GM21825 (cell line): ENCODE data around the gene LCE2C.
"Not testable (repeated sequence)": the region's sequence is repeated elsewhere in the genome, so short reads cannot be mapped to it uniquely, and the experiment has no call there.

Experiments used
- ATAC-seq: cut with Tn5 transposase; IDR thresholded peaks from one replicate; pipeline ENCODE4 v1.9.1; 2021; ENCODE audit warnings: mild to moderate bottlenecking, moderate library complexity; ENCODE audit not compliant: unreplicated experiment

Gene LCE2C

GRCh38 chr1:152674983-152675382 is at the start of gene LCE2C:
TSS of gene LCE2C (plus strand) at chr1:152675279. CDS start at chr1:152676016, 737 bp downstream.
- ATAC-seq: not testable (repeated sequence)

GRCh38 chr1:152626744-152627143 is 48.3 kb upstream of the LCE2C start:
- no peak for ATAC-seq

- no peak for ATAC-seq
Observed at GRCh38 chr1:152630596-152630995, 44.5 kb upstream of the LCE2C start.

- no peak for ATAC-seq
Observed at GRCh38 chr1:152640351-152640750, 34.7 kb upstream of the LCE2C start.

GRCh38 chr1:152643945-152644344 is 31.1 kb upstream of the LCE2C start:
- ATAC-seq: no peak

- no peak for ATAC-seq
Observed at GRCh38 chr1:152645146-152645545, 29.9 kb upstream of the LCE2C start.

GRCh38 chr1:152646656-152647055 is 28.4 kb upstream of the LCE2C start:
- no peak for ATAC-seq

- ATAC-seq: no peak
Observed at GRCh38 chr1:152654110-152654509, 21.0 kb upstream of the LCE2C start.

- no peak for ATAC-seq
Observed at GRCh38 chr1:152656459-152656858, 18.6 kb upstream of the LCE2C start.

GRCh38 chr1:152657677-152658076 is 17.4 kb upstream of the LCE2C start:
- no peak for ATAC-seq

- ATAC-seq: no peak
Observed at GRCh38 chr1:152658649-152659048, 16.4 kb upstream of the LCE2C start.

- no peak for ATAC-seq
Observed at GRCh38 chr1:152663098-152663497, 12.0 kb upstream of the LCE2C start, which contains the start of gene LCE2D. TSS of gene LCE2D (plus strand) at chr1:152663380. CDS start at chr1:152664106, 726 bp downstream.

GRCh38 chr1:152666171-152666570 is 8.9 kb upstream of the LCE2C start:
- ATAC-seq: not testable (repeated sequence)

- no peak for ATAC-seq
Observed at GRCh38 chr1:152667648-152668047, 7.4 kb upstream of the LCE2C start.

GRCh38 chr1:152673016-152673415 is 2.1 kb upstream of the LCE2C start:
- no peak for ATAC-seq

- no peak for ATAC-seq
Observed at GRCh38 chr1:152679459-152679858, 4.4 kb downstream of the LCE2C start.

GRCh38 chr1:152681616-152682015 is 6.5 kb downstream of the LCE2C start:
- no peak for ATAC-seq

- ATAC-seq: no peak
Observed at GRCh38 chr1:152683846-152684245, 8.8 kb downstream of the LCE2C start.

- not testable (repeated sequence) for ATAC-seq
Observed at GRCh38 chr1:152685823-152686222, 10.7 kb downstream of the LCE2C start, which contains the start of gene LCE2B. TSS of gene LCE2B (plus strand) at chr1:152686123. CDS start at chr1:152686844, 721 bp downstream.

GRCh38 chr1:152697701-152698600 is 22.9 kb downstream of the LCE2C start, which contains the start of gene LCE2A:
TSS of gene LCE2A (plus strand) at chr1:152698345. CDS start at chr1:152698902, 557 bp downstream.
- no peak for ATAC-seq

- no peak for ATAC-seq
Observed at GRCh38 chr1:152699746-152700145, 24.7 kb downstream of the LCE2C start.

GRCh38 chr1:152707860-152708259 is 32.8 kb downstream of the LCE2C start, which contains the start of gene LCE4A:
TSS of gene LCE4A (plus strand) at chr1:152708160. CDS start at chr1:152709076, 916 bp downstream.
- ATAC-seq: no peak
